ENCODE data around the gene PCDHB16.
"Not testable (repeated sequence)": the region's sequence is repeated elsewhere in the genome, so short reads cannot be mapped to it uniquely, and the experiment has no call there.

The PCDHB16 gene

GRCh38 chr5:141182248-141182647 is at the start of gene PCDHB16:
Gene PCDHB16, plus strand, starts transcription at chr5:141182387. Its CDS starts 173 bp downstream, at chr5:141182560.
- no peak for DNase-seq (ENCODE audit: low read depth)

- no peak for DNase-seq (ENCODE audit: low read depth)
These were observed 47.0 kb upstream of the PCDHB16 start, which contains the start of gene PCDHB5 for GRCh38 chr5:141135030-141135717. Gene PCDHB5, plus strand, starts transcription at chr5:141135206. Its CDS starts 229 bp downstream, at chr5:141135435.

GRCh38 chr5:141135718-141136266 is 46.4 kb upstream of the PCDHB16 start:
- DNase-seq (ENCODE audit: low read depth) = no peak

GRCh38 chr5:141137346-141137745 is 44.8 kb upstream of the PCDHB16 start:
- DNase-seq (ENCODE audit: low read depth) = not testable (repeated sequence)

GRCh38 chr5:141149812-141150211 is 32.4 kb upstream of the PCDHB16 start, which contains the start of gene PCDHB6:
Gene PCDHB6, plus strand, starts transcription at chr5:141150057. Its CDS starts 201 bp downstream, at chr5:141150258.
- DNase-seq (ENCODE audit: low read depth) = no peak

- no peak for DNase-seq (ENCODE audit: low read depth)
These were observed 31.8 kb upstream of the PCDHB16 start for GRCh38 chr5:141150224-141150992.

- DNase-seq (ENCODE audit: low read depth) = no peak
These were observed 31.2 kb upstream of the PCDHB16 start for GRCh38 chr5:141150993-141151325.

- DNase-seq (ENCODE audit: low read depth) = not testable (repeated sequence)
These were observed 30.6 kb upstream of the PCDHB16 start for GRCh38 chr5:141151632-141152031.

- DNase-seq (ENCODE audit: low read depth) = not testable (repeated sequence)
These were observed 30.1 kb upstream of the PCDHB16 start for GRCh38 chr5:141152096-141152495.

GRCh38 chr5:141155540-141156374 is 26.4 kb upstream of the PCDHB16 start:
- DNase-seq (ENCODE audit: low read depth) = no peak

GRCh38 chr5:141157356-141157755 is 24.8 kb upstream of the PCDHB16 start:
- DNase-seq (ENCODE audit: low read depth) = not testable (repeated sequence)

- DNase-seq (ENCODE audit: low read depth) = not testable (repeated sequence)
These were observed 24.3 kb upstream of the PCDHB16 start for GRCh38 chr5:141157901-141158300.

GRCh38 chr5:141172381-141173204 is 9.6 kb upstream of the PCDHB16 start, which contains the start of gene PCDHB7:
Gene PCDHB7, plus strand, starts transcription at chr5:141172644. Its CDS starts 192 bp downstream, at chr5:141172836.
- DNase-seq (ENCODE audit: low read depth) = no peak

- not testable (repeated sequence) for DNase-seq (ENCODE audit: low read depth)
These were observed 7.7 kb upstream of the PCDHB16 start for GRCh38 chr5:141174291-141175104.

GRCh38 chr5:141175933-141176332 is 6.3 kb upstream of the PCDHB16 start:
- no peak for DNase-seq (ENCODE audit: low read depth)

GRCh38 chr5:141177577-141178191 is 4.5 kb upstream of the PCDHB16 start, which contains the start of gene PCDHB8:
Gene PCDHB8, plus strand, starts transcription at chr5:141177790. Its CDS starts 245 bp downstream, at chr5:141178035.
- not testable (repeated sequence) for DNase-seq (ENCODE audit: low read depth)

GRCh38 chr5:141179371-141179770 is 2.8 kb upstream of the PCDHB16 start:
- DNase-seq (ENCODE audit: low read depth) = not testable (repeated sequence)

- not testable (repeated sequence) for DNase-seq (ENCODE audit: low read depth)
These were observed 2.3 kb upstream of the PCDHB16 start for GRCh38 chr5:141179876-141180275.

- no peak for DNase-seq (ENCODE audit: low read depth)
These were observed 1.9 kb upstream of the PCDHB16 start for GRCh38 chr5:141180313-141180712.
